ENCODE results near the gene ARHGAP1. TPM values are rescaled to one million over a fixed set of nuclear protein-coding genes. Genes with fewer than 3 reads are reported as not detected.

The ARHGAP1 gene
- total RNA-seq, 1 donor: 22.0 TPM

GRCh38 chr11:46690702-46691101 is 9.7 kb downstream of the ARHGAP1 start:
- Histone ChIP-seq H3K9me3 (ENCODE audit: low read depth, low read length) (no peaks in the 10 kb centered on the region), H3K4me3 (ENCODE audit: low read length) (no peak overlapping the region), H3K27me3 (ENCODE audit: insufficient read depth, low read length) (no peaks in the 10 kb centered on the region), H3K4me1 (ENCODE audit: insufficient read depth, low read length) (no peaks in the 10 kb centered on the region)

GRCh38 chr11:46686886-46687795 is 13.3 kb downstream of the ARHGAP1 start:
- Histone ChIP-seq H3K4me1 (ENCODE audit: insufficient read depth, low read length) (peaks cover 4% of the 10 kb centered on the region), H3K9me3 (ENCODE audit: low read depth, low read length) (no peaks in the 10 kb centered on the region), H3K27me3 (ENCODE audit: insufficient read depth, low read length) (no peaks in the 10 kb centered on the region), H3K4me3 (ENCODE audit: low read length) (no peak overlapping the region)

- Histone ChIP-seq H3K4me3 (ENCODE audit: low read length) (no peak overlapping the region), H3K4me1 (ENCODE audit: insufficient read depth, low read length) (peaks cover 4% of the 10 kb centered on the region), H3K27me3 (ENCODE audit: insufficient read depth, low read length) (no peaks in the 10 kb centered on the region), H3K9me3 (ENCODE audit: low read depth, low read length) (no peaks in the 10 kb centered on the region)
Observed at GRCh38 chr11:46684367-46684766, 16.1 kb downstream of the ARHGAP1 start.

GRCh38 chr11:46682773-46683752 is 17.4 kb downstream of the ARHGAP1 start:
- H3K4me1 ChIP-seq (ENCODE audit: insufficient read depth, low read length): peaks cover 9% of the 10 kb centered on the region
- no peaks in the 10 kb centered on the region for H3K27me3 ChIP-seq (ENCODE audit: insufficient read depth, low read length)
- no peak overlapping the region for H3K4me3 ChIP-seq (ENCODE audit: low read length)
- H3K9me3 ChIP-seq (ENCODE audit: low read depth, low read length): no peaks in the 10 kb centered on the region

- Histone ChIP-seq H3K4me3 (ENCODE audit: low read length) (no peak overlapping the region), H3K9me3 (ENCODE audit: low read depth, low read length) (no peaks in the 10 kb centered on the region), H3K4me1 (ENCODE audit: insufficient read depth, low read length) (peaks cover 20% of the 10 kb centered on the region), H3K27me3 (ENCODE audit: insufficient read depth, low read length) (no peaks in the 10 kb centered on the region)
Observed at GRCh38 chr11:46681814-46682213, 18.6 kb downstream of the ARHGAP1 start.

GRCh38 chr11:46680815-46681214 is 19.6 kb downstream of the ARHGAP1 start:
- Histone ChIP-seq H3K9me3 (ENCODE audit: low read depth, low read length) (no peaks in the 10 kb centered on the region), H3K4me3 (ENCODE audit: low read length) (no peak overlapping the region), H3K27me3 (ENCODE audit: insufficient read depth, low read length) (no peaks in the 10 kb centered on the region), H3K4me1 (ENCODE audit: insufficient read depth, low read length) (peaks cover 30% of the 10 kb centered on the region)

GRCh38 chr11:46680164-46680760 is 20.2 kb downstream of the ARHGAP1 start:
- Histone ChIP-seq H3K27me3 (ENCODE audit: insufficient read depth, low read length) (no peaks in the 10 kb centered on the region), H3K9me3 (ENCODE audit: low read depth, low read length) (no peaks in the 10 kb centered on the region)

GRCh38 chr11:46679241-46680163 is 20.9 kb downstream of the ARHGAP1 start:
- H3K27me3 ChIP-seq (ENCODE audit: insufficient read depth, low read length): no peaks in the 10 kb centered on the region
- peaks cover 39% of the 10 kb centered on the region for H3K4me1 ChIP-seq (ENCODE audit: insufficient read depth, low read length)
- no peak overlapping the region for H3K4me3 ChIP-seq (ENCODE audit: low read length)
- no peaks in the 10 kb centered on the region for H3K9me3 ChIP-seq (ENCODE audit: low read depth, low read length)

More at GRCh38 chr11:46680164-46680760, 20.2 kb downstream of the ARHGAP1 start:
- H3K4me3 ChIP-seq (ENCODE audit: low read length): no peak overlapping the region
- H3K4me1 ChIP-seq (ENCODE audit: insufficient read depth, low read length): peaks cover 34% of the 10 kb centered on the region

GRCh38 chr11:46678741-46679130 is 21.7 kb downstream of the ARHGAP1 start:
- H3K9me3 ChIP-seq (ENCODE audit: low read depth, low read length): no peaks in the 10 kb centered on the region
- peaks cover 47% of the 10 kb centered on the region for H3K4me1 ChIP-seq (ENCODE audit: insufficient read depth, low read length)
- no peaks in the 10 kb centered on the region for H3K27me3 ChIP-seq (ENCODE audit: insufficient read depth, low read length)

GRCh38 chr11:46677991-46678740 is 22.3 kb downstream of the ARHGAP1 start:
- Histone ChIP-seq H3K4me3 (ENCODE audit: low read length) (no peak overlapping the region), H3K9me3 (ENCODE audit: low read depth, low read length) (no peaks in the 10 kb centered on the region), H3K4me1 (ENCODE audit: insufficient read depth, low read length) (peaks cover 53% of the 10 kb centered on the region), H3K27me3 (ENCODE audit: insufficient read depth, low read length) (no peaks in the 10 kb centered on the region)

More at GRCh38 chr11:46678741-46679130, 21.7 kb downstream of the ARHGAP1 start:
- H3K4me3 ChIP-seq (ENCODE audit: low read length): no peak overlapping the region

- H3K9me3 ChIP-seq (ENCODE audit: low read depth, low read length): no peaks in the 10 kb centered on the region
- H3K4me1 ChIP-seq (ENCODE audit: insufficient read depth, low read length): peaks cover 62% of the 10 kb centered on the region
- H3K27me3 ChIP-seq (ENCODE audit: insufficient read depth, low read length): no peaks in the 10 kb centered on the region
- H3K4me3 ChIP-seq (ENCODE audit: low read length): no peak overlapping the region
Observed at GRCh38 chr11:46677169-46677568, 23.2 kb downstream of the ARHGAP1 start.

- Histone ChIP-seq H3K4me3 (ENCODE audit: low read length) (no peak overlapping the region), H3K9me3 (ENCODE audit: low read depth, low read length) (no peaks in the 10 kb centered on the region), H3K27me3 (ENCODE audit: insufficient read depth, low read length) (no peaks in the 10 kb centered on the region), H3K4me1 (ENCODE audit: insufficient read depth, low read length) (peaks cover 68% of the 10 kb centered on the region)
Observed at GRCh38 chr11:46676436-46677158, 23.8 kb downstream of the ARHGAP1 start.

GRCh38 chr11:46675949-46676348 is 24.5 kb downstream of the ARHGAP1 start:
- Histone ChIP-seq H3K9me3 (ENCODE audit: low read depth, low read length) (no peaks in the 10 kb centered on the region), H3K4me3 (ENCODE audit: low read length) (no peak overlapping the region), H3K4me1 (ENCODE audit: insufficient read depth, low read length) (peaks cover 75% of the 10 kb centered on the region), H3K27me3 (ENCODE audit: insufficient read depth, low read length) (no peaks in the 10 kb centered on the region)

Data from mononuclear cell (primary cell).